ENCODE data around the gene TOX2. TPM values are rescaled to one million over a fixed set of nuclear protein-coding genes. Genes with fewer than 3 reads are reported as not detected.
A peak's percentile ranks its signal among the peaks of the same experiment; 100 is the strongest.

Gene TOX2
- total and polyA plus RNA-seq, 2 of the 8 experiments (the other 6 are each of a cell fraction or from before 2014, with no cell fraction given): 1.8 to 3.4 TPM

GRCh38 chr20:43969501-43970182, 55.0 kb downstream of the TOX2 start:
- Histone ChIP-seq H3K4me2 (ENCODE audit: insufficient read depth in 1 of 2, low read depth in 2 of 2, low read length in 2 of 2) (no peak overlapping the region), H4K91ac (replicated peaks; ENCODE audit: insufficient read length, low read length) (no peak overlapping the region), H2AK5ac (ENCODE audit: low read depth, low read length) (no peak overlapping the region), H4K8ac (ENCODE audit: extremely low read depth, insufficient read depth, low read length) (no peak overlapping the region), H3K18ac (ENCODE audit: extremely low read depth, low read length) (no peak overlapping the region), H3K27ac (ENCODE audit: low read depth, low read length) (no peak overlapping the region), H3K23ac (ENCODE audit: insufficient read length) (no peak overlapping the region), H2AFZ (ENCODE audit: low read length) (no peak overlapping the region), H2BK12ac (ENCODE audit: low read depth, low read length) (no peak overlapping the region), H3K14ac (ENCODE audit: insufficient read length) (no peak overlapping the region), H3K9ac (replicated peaks in 1 of 4; ENCODE audit: extremely low read depth in 1 of 4, low read depth in 3 of 4, low read length in 3 of 4) (no peak overlapping the region), H3K4ac (replicated peaks; ENCODE audit: insufficient read length, low read depth, low read length) (no peak overlapping the region), H3K27me3 (replicated peaks in 1 of 4; ENCODE audit: control insufficient read depth in 3 of 4, extremely low read depth in 1 of 4, insufficient read depth in 3 of 4, low read length in 3 of 4) (peaks cover 0 to under 1% (median 0%) of the 10 kb centered on the region in 4 experiments; a peak in 1 of 7 replicates), H3K79me2 (ENCODE audit: control insufficient read depth in 1 of 2, insufficient read depth in 2 of 2, low read length in 2 of 2) (no peaks in the 10 kb centered on the region), H2BK5ac (ENCODE audit: low read depth, low read length) (peak overlapping the region; percentile 14; the same call in 1 of the 2 replicates), H3K9me3 (ENCODE audit: insufficient read depth in 2 of 2, low read depth in 1 of 2, low read length in 1 of 2) (no peaks in the 10 kb centered on the region), H2BK15ac (ENCODE audit: low read length) (no peak overlapping the region), H3K4me3 (ENCODE audit: extremely low read depth in 1 of 4, insufficient read depth in 2 of 4, low read depth in 3 of 4, low read length in 4 of 4) (no peak overlapping the region), H2BK120ac (replicated peaks; ENCODE audit: low read depth, low read length) (no peak overlapping the region), H2BK20ac (ENCODE audit: low read length) (no peak overlapping the region), H3K56ac (replicated peaks; ENCODE audit: insufficient read length, low read depth, low read length) (no peak overlapping the region), H3K4me1 (replicated peaks in 1 of 4; ENCODE audit: control insufficient read depth in 3 of 4, insufficient read depth in 4 of 4, low read length in 3 of 4) (peaks cover 0 to 7% (median 1%) of the 10 kb centered on the region in 4 experiments; a peak in 3 of 7 replicates), H3K23me2 (ENCODE audit: low read depth, low read length) (peaks cover 7% of the 10 kb centered on the region; the same call in 1 of the 2 replicates), H4K5ac (ENCODE audit: insufficient read length, low read depth, low read length) (no peak overlapping the region), H4K20me1 (replicated peaks in 1 of 2; ENCODE audit: control insufficient read depth in 1 of 2, insufficient read depth in 2 of 2, low read length in 2 of 2) (peaks cover 0 to 5% of the 10 kb centered on the region in 2 experiments), H3K36me3 (ENCODE audit: control insufficient read depth in 2 of 4, insufficient read depth in 4 of 4, low read length in 3 of 4) (no peaks in the 10 kb centered on the region), H3K79me1 (ENCODE audit: low read depth, low read length) (no peaks in the 10 kb centered on the region)
- no peak for FAIRE-seq
- no peak for DNase-seq (ENCODE audit: low read depth in 1 of 2, low spot score in 2 of 2)
- TF ChIP-seq CREB1 (IDR thresholded peaks at IDR 0.05) (no peak), GABPA (IDR thresholded peaks at IDR 0.05; ENCODE audit: borderline replicate concordance, insufficient read depth, low read length) (no peak), SAP30 (IDR thresholded peaks at IDR 0.05; ENCODE audit: insufficient read depth, insufficient replicate concordance, low read length) (no peak), TCF12 (IDR thresholded peaks at IDR 0.05; ENCODE audit: low read depth, low read length) (no peak), FOSL1 (IDR thresholded peaks at IDR 0.05; ENCODE audit: insufficient read depth, low read depth, low read length) (no peak), JUND (IDR thresholded peaks at IDR 0.05; ENCODE audit: low read length) (no peak), SP1 (IDR thresholded peaks at IDR 0.05; ENCODE audit: low read depth, low read length) (no peak)
- CTCF ChIA-PET (ENCODE audit: partially characterized antibody): interaction anchor here (7.0 kb wide), 1 partner anchor 15 kb away, joined by 32 read pairs; no protein-coding TSS in a partner anchor
- POLR2A ChIA-PET (ENCODE audit: partially characterized antibody): no interaction called here
- WGBS, 2 experiments (ENCODE audit: extremely low coverage in 1 of 2, insufficient coverage in 1 of 2, insufficient read length in 1 of 2, insufficient replicate concordance in 2 of 2, low coverage in 1 of 2, low lambda C conversion rate in 2 of 2, missing lambda C conversion rate in 1 of 2): 89% methylated on average over 8 of the region's 8 CpGs; no CpG with 5 or more reads in 1 of the 2 experiments

All from H1 (cell line).